ENCODE data around the gene OCSTAMP. TPM values are rescaled to one million over a fixed set of nuclear protein-coding genes. Genes with fewer than 3 reads are reported as not detected.

Gene OCSTAMP
- total RNA-seq, 4 donors from 2014 or later = not detected

- no peaks in the 10 kb centered on the region for H3K27me3 ChIP-seq
- no peak for DNase-seq (ENCODE audit: extremely low spot score)
- intact Hi-C loops (cut with DNase I) = loop anchor here (5.0 kb wide), 1 partner anchor 110 kb away; no protein-coding TSS in a partner anchor
- WGBS = 51% methylated on average over 7 of the region's 8 CpGs
- H3K4me1 ChIP-seq = peaks cover 10 to 25% (median 18%) of the 10 kb centered on the region in 4 donors
- no peaks in the 10 kb centered on the region for H3K9me3 ChIP-seq
- TF ChIP-seq EP300 (IDR thresholded peaks at IDR 0.05) (no peak), POLR2A (IDR thresholded peaks at IDR 0.05; ENCODE audit: low read depth) (no peak), POLR2AphosphoS5 (IDR thresholded peaks at IDR 0.05) (no peak), CTCF (IDR thresholded peaks at IDR 0.05) (no peak)
- H3K27ac ChIP-seq (replicated peaks in 1 of 4) = peak overlapping the region in 1 of 4 donors; percentile 22
- no peaks in the 10 kb centered on the region for H3K36me3 ChIP-seq
- H3K4me3 ChIP-seq = no peak overlapping the region
These were observed 21.7 kb upstream of the OCSTAMP start for GRCh38 chr20:46572153-46572552.

- no peak for TF ChIP-seq CTCF (IDR thresholded peaks at IDR 0.05)
- no peak for TF ChIP-seq EP300 (IDR thresholded peaks at IDR 0.05)
- TF ChIP-seq POLR2A (IDR thresholded peaks at IDR 0.05; ENCODE audit: low read depth) = no peak
- no peak for TF ChIP-seq POLR2AphosphoS5 (IDR thresholded peaks at IDR 0.05)
- Histone ChIP-seq H3K9me3 (no peaks in the 10 kb centered on the region), H3K27me3 (no peaks in the 10 kb centered on the region), H3K4me3 (no peak overlapping the region), H3K4me1 (peaks cover 10 to 25% (median 18%) of the 10 kb centered on the region in 4 donors), H3K27ac (replicated peaks in 1 of 4) (no peak overlapping the region), H3K36me3 (no peaks in the 10 kb centered on the region)
- 100% methylated on average over 2 of the region's 2 CpGs for WGBS
- intact Hi-C loops (cut with DNase I) = loop anchor here (5.0 kb wide), 1 partner anchor 111 kb away; no protein-coding TSS in a partner anchor
- DNase-seq (ENCODE audit: extremely low spot score) = no peak
These were observed 21.0 kb upstream of the OCSTAMP start for GRCh38 chr20:46571418-46571817.

GRCh38 chr20:46570956-46571355 lies 20.5 kb upstream of the OCSTAMP start:
- no peak for TF ChIP-seq POLR2AphosphoS5 (IDR thresholded peaks at IDR 0.05)
- no peak for TF ChIP-seq CTCF (IDR thresholded peaks at IDR 0.05)
- TF ChIP-seq EP300 (IDR thresholded peaks at IDR 0.05) = no peak
- TF ChIP-seq POLR2A (IDR thresholded peaks at IDR 0.05; ENCODE audit: low read depth) = no peak
- no peak overlapping the region for H3K4me3 ChIP-seq
- no peak overlapping the region for H3K27ac ChIP-seq (replicated peaks in 1 of 4)
- peaks cover 10 to 25% (median 18%) of the 10 kb centered on the region in 4 donors for H3K4me1 ChIP-seq
- intact Hi-C loops (cut with DNase I) = loop anchor here (5.0 kb wide), 1 partner anchor 111 kb away; no protein-coding TSS in a partner anchor
- no peaks in the 10 kb centered on the region for H3K9me3 ChIP-seq
- no peaks in the 10 kb centered on the region for H3K27me3 ChIP-seq
- no peaks in the 10 kb centered on the region for H3K36me3 ChIP-seq
- no peak for DNase-seq (ENCODE audit: extremely low spot score)
- WGBS = 86% methylated on average over 5 of the region's 5 CpGs

- Histone ChIP-seq H3K4me1 (peaks cover 10 to 25% (median 18%) of the 10 kb centered on the region in 4 donors), H3K9me3 (no peaks in the 10 kb centered on the region), H3K27me3 (no peaks in the 10 kb centered on the region), H3K36me3 (no peaks in the 10 kb centered on the region), H3K27ac (replicated peaks in 1 of 4) (no peak overlapping the region), H3K4me3 (no peak overlapping the region)
- TF ChIP-seq POLR2A (IDR thresholded peaks at IDR 0.05; ENCODE audit: low read depth) (no peak), CTCF (IDR thresholded peaks at IDR 0.05) (no peak), EP300 (IDR thresholded peaks at IDR 0.05) (no peak), POLR2AphosphoS5 (IDR thresholded peaks at IDR 0.05) (no peak)
- intact Hi-C loops (cut with DNase I) = loop anchor here (5.0 kb wide), 1 partner anchor 112 kb away; no protein-coding TSS in a partner anchor
- 90% methylated on average over 5 of the region's 5 CpGs for WGBS
- no peak for DNase-seq (ENCODE audit: extremely low spot score)
These were observed 19.5 kb upstream of the OCSTAMP start for GRCh38 chr20:46569961-46570360.

Measured in esophagus muscularis mucosa (tissue), 4 donors.